Measurements from ENCODE around the gene CTSE.
A peak's percentile ranks its signal among the peaks of the same experiment; 100 is the strongest.

CTSE gene

DNA sequence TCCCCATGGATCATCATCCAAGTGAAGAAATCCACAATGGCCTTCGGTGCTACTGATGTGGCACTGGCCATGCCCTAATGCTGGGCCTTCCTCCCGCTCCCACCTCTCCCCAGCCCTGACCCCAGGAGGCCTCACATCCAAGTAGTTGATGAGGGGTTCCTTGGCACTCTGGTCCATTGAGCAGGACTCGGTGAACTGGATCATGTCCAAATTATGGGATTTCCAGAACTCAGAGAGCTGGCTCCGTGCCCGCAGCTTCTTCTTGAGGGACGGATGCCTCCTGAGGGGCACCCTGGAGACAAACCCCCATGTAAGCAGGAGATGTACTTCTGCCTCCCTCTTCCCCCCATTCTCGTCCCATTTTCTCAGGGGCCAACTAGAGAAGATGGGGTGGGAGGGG lies 929 bp downstream of the CTSE start:
- FAIRE-seq = no peak
- DNase-seq (ENCODE audit: insufficient read length) = no peak
- no peak for TF ChIP-seq POLR2AphosphoS5 (IDR thresholded peaks at IDR 0.05; ENCODE audit: low read depth, low read length)
- TF ChIP-seq TAF1 (IDR thresholded peaks at IDR 0.05; ENCODE audit: borderline replicate concordance, low read depth, low read length) = no peak
- no peak for TF ChIP-seq POLR2A (IDR thresholded peaks at IDR 0.05; ENCODE audit: low read depth, low read length)

- no peak for TF ChIP-seq POLR2AphosphoS5 (IDR thresholded peaks at IDR 0.05; ENCODE audit: low read depth, low read length)
- DNase-seq (ENCODE audit: insufficient read length) = no peak
- no peak for FAIRE-seq
Observed at GRCh38 chr1:206021626-206022365, 1.9 kb downstream of the CTSE start.

DNA sequence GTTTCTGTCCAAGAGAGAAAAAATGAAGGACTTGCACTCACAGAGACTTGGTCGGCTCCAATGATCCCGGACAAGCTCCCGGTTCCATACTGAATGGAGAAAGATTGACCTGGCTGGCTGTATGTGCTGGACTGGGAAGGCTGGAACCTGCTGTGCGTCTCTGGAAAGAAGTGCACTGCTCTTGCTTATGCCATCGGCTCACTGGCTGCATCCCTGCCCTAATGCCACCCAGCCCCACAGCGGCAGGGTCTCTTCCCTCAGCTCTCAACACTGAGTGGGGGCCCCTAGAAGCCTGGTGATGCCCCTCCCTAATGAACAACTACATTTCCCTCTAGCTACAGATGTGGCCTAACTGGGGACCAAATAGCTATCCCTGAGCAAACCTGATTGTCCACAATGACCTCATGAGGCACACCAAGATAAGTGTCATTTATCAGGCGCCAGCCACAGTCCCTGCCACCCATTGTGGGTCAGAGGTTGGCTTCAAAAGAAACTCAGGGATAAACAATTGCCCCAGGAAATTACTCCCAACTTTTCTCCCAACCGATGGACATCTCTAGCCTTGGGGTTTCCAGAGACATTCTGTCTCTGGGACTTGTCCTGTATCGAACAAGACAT lies 2.6 kb downstream of the CTSE start:
- TF ChIP-seq POLR2AphosphoS5 (IDR thresholded peaks at IDR 0.05; ENCODE audit: low read depth, low read length) = no peak
- TF ChIP-seq POLR2A (IDR thresholded peaks at IDR 0.05; ENCODE audit: low read depth, low read length) = no peak
- TF ChIP-seq TAF1 (IDR thresholded peaks at IDR 0.05; ENCODE audit: borderline replicate concordance, low read depth, low read length) = no peak
- no peak for FAIRE-seq
- DNase-seq (ENCODE audit: insufficient read length) = no peak

DNA sequence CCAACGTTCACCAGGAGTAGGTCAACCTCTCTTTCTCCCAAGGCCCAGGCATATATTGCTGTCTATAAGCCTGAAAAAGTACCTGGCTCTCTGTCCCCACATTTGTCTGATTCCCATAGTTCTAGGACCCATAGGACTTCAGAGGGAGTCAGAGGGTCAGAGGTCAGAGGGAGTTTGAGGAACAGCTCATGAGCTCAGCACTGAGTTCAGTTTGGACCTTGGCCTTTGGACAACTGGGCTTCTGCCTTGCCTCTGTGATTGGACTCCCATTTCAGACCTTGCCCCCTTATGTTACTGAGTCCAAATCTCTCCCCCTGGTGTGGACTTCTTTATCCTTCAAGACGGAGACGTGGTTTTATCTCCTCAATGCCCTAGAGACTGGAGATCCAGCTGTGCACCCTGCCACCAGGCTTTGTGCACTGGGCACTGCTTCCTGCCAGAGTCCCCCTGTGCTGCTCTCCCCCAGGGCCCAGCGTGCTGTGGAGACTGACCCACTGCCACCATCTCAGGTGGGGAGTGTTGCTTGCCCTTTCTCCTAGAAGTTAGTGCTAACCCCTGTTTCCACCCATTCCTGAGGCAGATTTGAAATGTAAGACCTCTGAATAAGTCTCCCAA lies 3.2 kb downstream of the CTSE start:
- FAIRE-seq (no peak), DNase-seq (ENCODE audit: insufficient read length) (no peak)
- TF ChIP-seq POLR2AphosphoS5 (IDR thresholded peaks at IDR 0.05; ENCODE audit: low read depth, low read length) (no peak), POLR2A (IDR thresholded peaks at IDR 0.05; ENCODE audit: low read depth, low read length) (no peak), TAF1 (IDR thresholded peaks at IDR 0.05; ENCODE audit: borderline replicate concordance, low read depth, low read length) (no peak)

- no peak for TF ChIP-seq POLR2AphosphoS5 (IDR thresholded peaks at IDR 0.05; ENCODE audit: low read depth, low read length)
- TF ChIP-seq POLR2A (IDR thresholded peaks at IDR 0.05; ENCODE audit: low read depth, low read length) = no peak
- TF ChIP-seq TAF1 (IDR thresholded peaks at IDR 0.05; ENCODE audit: borderline replicate concordance, low read depth, low read length) = no peak
- FAIRE-seq (no peak), DNase-seq (ENCODE audit: insufficient read length) (no peak)
Observed at GRCh38 chr1:206015071-206015470, 8.6 kb downstream of the CTSE start.

DNA sequence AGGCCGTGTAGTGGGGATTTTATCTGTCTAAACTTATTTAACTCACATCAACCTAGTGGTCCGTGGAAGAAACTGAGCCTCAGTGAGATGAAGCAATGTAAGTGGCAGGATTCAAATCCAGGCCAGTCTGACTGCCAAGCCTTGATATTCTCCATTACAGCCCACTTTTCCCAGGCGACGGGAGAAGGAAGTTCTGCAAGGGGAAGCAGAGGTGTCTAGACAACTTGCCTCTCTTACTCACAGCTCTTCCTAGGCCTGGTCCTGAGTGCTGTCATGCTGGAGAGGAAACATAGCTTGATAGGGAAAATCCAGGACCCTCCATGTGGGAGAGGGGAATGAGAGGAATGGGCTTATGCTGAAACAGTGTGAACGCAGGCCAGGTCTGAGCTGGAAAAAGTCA lies 9.1 kb downstream of the CTSE start:
- no peak for DNase-seq (ENCODE audit: insufficient read length)
- no peak for TF ChIP-seq POLR2AphosphoS5 (IDR thresholded peaks at IDR 0.05; ENCODE audit: low read depth, low read length)
- no peak for TF ChIP-seq TAF1 (IDR thresholded peaks at IDR 0.05; ENCODE audit: borderline replicate concordance, low read depth, low read length)
- TF ChIP-seq POLR2A (IDR thresholded peaks at IDR 0.05; ENCODE audit: low read depth, low read length) = no peak
- FAIRE-seq = no peak

- no peak for DNase-seq (ENCODE audit: insufficient read length)
- no peak for FAIRE-seq
- TF ChIP-seq POLR2AphosphoS5 (IDR thresholded peaks at IDR 0.05; ENCODE audit: low read depth, low read length) = no peak
- TF ChIP-seq TAF1 (IDR thresholded peaks at IDR 0.05; ENCODE audit: borderline replicate concordance, low read depth, low read length) = no peak
- TF ChIP-seq POLR2A (IDR thresholded peaks at IDR 0.05; ENCODE audit: low read depth, low read length) = no peak
Observed at GRCh38 chr1:206013026-206013795, 10.5 kb downstream of the CTSE start.

- DNase-seq (ENCODE audit: insufficient read length) (no peak), FAIRE-seq (peak; percentile 93)
- TF ChIP-seq POLR2AphosphoS5 (IDR thresholded peaks at IDR 0.05; ENCODE audit: low read depth, low read length) (no peak), TAF1 (IDR thresholded peaks at IDR 0.05; ENCODE audit: borderline replicate concordance, low read depth, low read length) (no peak), POLR2A (IDR thresholded peaks at IDR 0.05; ENCODE audit: low read depth, low read length) (no peak)
Observed at GRCh38 chr1:206012086-206012859, 11.4 kb downstream of the CTSE start.

GRCh38 chr1:206011057-206011456 lies 12.6 kb downstream of the CTSE start:
- FAIRE-seq (no peak), DNase-seq (ENCODE audit: insufficient read length) (no peak)
- TF ChIP-seq POLR2AphosphoS5 (IDR thresholded peaks at IDR 0.05; ENCODE audit: low read depth, low read length) (no peak), TAF1 (IDR thresholded peaks at IDR 0.05; ENCODE audit: borderline replicate concordance, low read depth, low read length) (no peak), POLR2A (IDR thresholded peaks at IDR 0.05; ENCODE audit: low read depth, low read length) (no peak)

- TF ChIP-seq POLR2A (IDR thresholded peaks at IDR 0.05; ENCODE audit: low read depth, low read length) = no peak
- no peak for TF ChIP-seq TAF1 (IDR thresholded peaks at IDR 0.05; ENCODE audit: borderline replicate concordance, low read depth, low read length)
- no peak for TF ChIP-seq POLR2AphosphoS5 (IDR thresholded peaks at IDR 0.05; ENCODE audit: low read depth, low read length)
- FAIRE-seq = no peak
- DNase-seq (ENCODE audit: insufficient read length) = no peak
Observed at GRCh38 chr1:206010060-206010459, 13.6 kb downstream of the CTSE start.

GRCh38 chr1:206006946-206007345 lies 16.7 kb downstream of the CTSE start:
- DNase-seq (ENCODE audit: insufficient read length) (no peak), FAIRE-seq (no peak)
- no peak for TF ChIP-seq TAF1 (IDR thresholded peaks at IDR 0.05; ENCODE audit: borderline replicate concordance, low read depth, low read length)
- TF ChIP-seq POLR2AphosphoS5 (IDR thresholded peaks at IDR 0.05; ENCODE audit: low read depth, low read length) = no peak
- no peak for TF ChIP-seq POLR2A (IDR thresholded peaks at IDR 0.05; ENCODE audit: low read depth, low read length)
